BLaER1 treated with 17β-estradiol and CSF1 and Interleukin-3, amounts not matched to agents 10 nM and 100 nM (cell line): Measurements from ENCODE around the gene FRMD5.
"Not testable (repeated sequence)": the region's sequence is repeated elsewhere in the genome, so short reads cannot be mapped to it uniquely, and the experiment has no call there.

Source experiments
- H3K27ac ChIP-seq, 11 experiments: shearing (Covaris generic); formaldehyde crosslinking; 2 replicates each; pipeline ENCODE4 v1.8.1; 2022
- H3K27me3 ChIP-seq, 11 experiments: shearing (Covaris generic); formaldehyde crosslinking; 2 replicates each; pipeline ENCODE4 v1.8.1; 2022
- H3K36me3 ChIP-seq, 11 experiments: shearing (Covaris generic); formaldehyde crosslinking; 2 replicates each; pipeline ENCODE4 v1.8.1; 2022
- H3K4me1 ChIP-seq, 10 experiments: shearing (Covaris generic); formaldehyde crosslinking; 2 replicates each; pipeline ENCODE4 v1.8.1; 2022
- H3K4me2 ChIP-seq, 11 experiments: shearing (Covaris generic); formaldehyde crosslinking; 2 replicates each; pipeline ENCODE4 v1.8.1; 2022
- H3K4me3 ChIP-seq, 10 experiments: shearing (Covaris generic); formaldehyde crosslinking; 2 replicates each; pipeline ENCODE4 v1.8.1; 2022
- H3K9ac ChIP-seq, 11 experiments: shearing (Covaris generic); formaldehyde crosslinking; 2 replicates each; pipeline ENCODE4 v1.8.1; 2022
- H3K9me3 ChIP-seq, 11 experiments: shearing (Covaris generic); formaldehyde crosslinking; replicated peaks in 1 of 11; 2 replicates each; pipeline ENCODE4 v1.8.1; 2022
- H4K20me1 ChIP-seq, 11 experiments: shearing (Covaris generic); formaldehyde crosslinking; 2 replicates each; pipeline ENCODE4 v1.8.1; 2022
- Cebpa-rat ChIP-seq, 11 experiments: shearing (Covaris generic); IDR thresholded peaks; 2 replicates each; pipeline ENCODE4 v1.8.1; 2022

FRMD5 gene

GRCh38 chr15:44033894-44034293 is 161.2 kb downstream of the FRMD5 start:
- no peak overlapping the region for H3K27ac ChIP-seq
- H3K4me3 ChIP-seq: no peak overlapping the region
- no peaks in the 10 kb centered on the region for H3K36me3 ChIP-seq
- H3K4me1 ChIP-seq: no peaks in the 10 kb centered on the region
- no peak overlapping the region for H3K4me2 ChIP-seq
- H3K27me3 ChIP-seq: no peaks in the 10 kb centered on the region
- H4K20me1 ChIP-seq: no peaks in the 10 kb centered on the region
- TF ChIP-seq Cebpa-rat (IDR thresholded peaks at IDR 0.05): no peak
- H3K9me3 ChIP-seq: peaks cover 0 to 4% (median 0%) of the 10 kb centered on the region in 11 experiments; a peak in 3 of 22 replicates
- no peak overlapping the region for H3K9ac ChIP-seq

- not testable (repeated sequence) for H3K36me3 ChIP-seq, H3K9ac ChIP-seq, H4K20me1 ChIP-seq, H3K4me1 ChIP-seq, H3K27ac ChIP-seq, H3K4me2 ChIP-seq, H3K4me3 ChIP-seq, H3K27me3 ChIP-seq, H3K9me3 ChIP-seq
These were observed 162.3 kb downstream of the FRMD5 start for GRCh38 chr15:44032820-44033219.

GRCh38 chr15:44029940-44030568 is 165.0 kb downstream of the FRMD5 start:
- no peaks in the 10 kb centered on the region for H3K4me1 ChIP-seq
- no peak overlapping the region for H3K4me3 ChIP-seq
- no peaks in the 10 kb centered on the region for H4K20me1 ChIP-seq
- H3K9me3 ChIP-seq: no peaks in the 10 kb centered on the region
- no peaks in the 10 kb centered on the region for H3K27me3 ChIP-seq
- TF ChIP-seq Cebpa-rat (IDR thresholded peaks at IDR 0.05): no peak
- no peak overlapping the region for H3K4me2 ChIP-seq
- no peak overlapping the region for H3K27ac ChIP-seq
- no peaks in the 10 kb centered on the region for H3K36me3 ChIP-seq
- no peak overlapping the region for H3K9ac ChIP-seq

GRCh38 chr15:44029003-44029402 is 166.1 kb downstream of the FRMD5 start:
- TF ChIP-seq Cebpa-rat (IDR thresholded peaks at IDR 0.05): no peak
- Histone ChIP-seq H4K20me1 (no peaks in the 10 kb centered on the region), H3K36me3 (no peaks in the 10 kb centered on the region), H3K4me2 (no peak overlapping the region), H3K27ac (no peak overlapping the region), H3K9me3 (no peaks in the 10 kb centered on the region), H3K9ac (no peak overlapping the region), H3K4me3 (no peak overlapping the region), H3K27me3 (no peaks in the 10 kb centered on the region), H3K4me1 (no peaks in the 10 kb centered on the region)

- no peaks in the 10 kb centered on the region for H3K9me3 ChIP-seq
- no peak for TF ChIP-seq Cebpa-rat (IDR thresholded peaks at IDR 0.05)
- H3K9ac ChIP-seq: no peak overlapping the region
- no peak overlapping the region for H3K4me2 ChIP-seq
- no peak overlapping the region for H3K4me3 ChIP-seq
- no peaks in the 10 kb centered on the region for H3K36me3 ChIP-seq
- no peaks in the 10 kb centered on the region for H4K20me1 ChIP-seq
- H3K27ac ChIP-seq: no peak overlapping the region
- no peaks in the 10 kb centered on the region for H3K27me3 ChIP-seq
- no peaks in the 10 kb centered on the region for H3K4me1 ChIP-seq
These were observed 166.7 kb downstream of the FRMD5 start for GRCh38 chr15:44028349-44028748.

- H3K9me3 ChIP-seq: no peaks in the 10 kb centered on the region
- H3K4me3 ChIP-seq: no peak overlapping the region
These were observed 170.9 kb downstream of the FRMD5 start for GRCh38 chr15:44024155-44024554.

GRCh38 chr15:44023176-44023575 is 171.9 kb downstream of the FRMD5 start:
- Histone ChIP-seq H3K4me3 (no peak overlapping the region), H4K20me1 (no peaks in the 10 kb centered on the region), H3K27me3 (no peaks in the 10 kb centered on the region), H3K9ac (no peak overlapping the region), H3K27ac (no peak overlapping the region), H3K36me3 (no peaks in the 10 kb centered on the region), H3K9me3 (no peaks in the 10 kb centered on the region), H3K4me2 (no peak overlapping the region), H3K4me1 (no peaks in the 10 kb centered on the region)
- TF ChIP-seq Cebpa-rat (IDR thresholded peaks at IDR 0.05): no peak

More at GRCh38 chr15:44024155-44024554, 170.9 kb downstream of the FRMD5 start:
- H3K9ac ChIP-seq: no peak overlapping the region
- H3K4me1 ChIP-seq: no peaks in the 10 kb centered on the region
- no peak overlapping the region for H3K4me2 ChIP-seq
- no peaks in the 10 kb centered on the region for H3K36me3 ChIP-seq
- H4K20me1 ChIP-seq: no peaks in the 10 kb centered on the region
- H3K27ac ChIP-seq: no peak overlapping the region
- H3K27me3 ChIP-seq: no peaks in the 10 kb centered on the region
- no peak for TF ChIP-seq Cebpa-rat (IDR thresholded peaks at IDR 0.05)

GRCh38 chr15:44018151-44018550 is 176.9 kb downstream of the FRMD5 start:
- H3K36me3 ChIP-seq: no peaks in the 10 kb centered on the region
- no peaks in the 10 kb centered on the region for H4K20me1 ChIP-seq
- H3K27ac ChIP-seq: no peak overlapping the region
- no peak overlapping the region for H3K4me3 ChIP-seq
- TF ChIP-seq Cebpa-rat (IDR thresholded peaks at IDR 0.05): no peak
- no peak overlapping the region for H3K9ac ChIP-seq
- H3K27me3 ChIP-seq: no peaks in the 10 kb centered on the region
- H3K9me3 ChIP-seq: no peaks in the 10 kb centered on the region
- H3K4me2 ChIP-seq: no peak overlapping the region
- H3K4me1 ChIP-seq: no peaks in the 10 kb centered on the region

GRCh38 chr15:44015545-44016305 is 179.3 kb downstream of the FRMD5 start:
- H3K27me3 ChIP-seq: no peaks in the 10 kb centered on the region

GRCh38 chr15:44011238-44011854 is 183.7 kb downstream of the FRMD5 start:
- Histone ChIP-seq H4K20me1 (no peaks in the 10 kb centered on the region), H3K4me2 (no peak overlapping the region), H3K9me3 (no peaks in the 10 kb centered on the region), H3K27ac (no peak overlapping the region), H3K4me3 (no peak overlapping the region), H3K27me3 (no peaks in the 10 kb centered on the region), H3K36me3 (no peaks in the 10 kb centered on the region), H3K4me1 (no peaks in the 10 kb centered on the region), H3K9ac (no peak overlapping the region)
- TF ChIP-seq Cebpa-rat (IDR thresholded peaks at IDR 0.05): no peak

More at GRCh38 chr15:44015545-44016305, 179.3 kb downstream of the FRMD5 start:
- Histone ChIP-seq H3K4me2 (no peak overlapping the region), H3K27ac (no peak overlapping the region), H3K9me3 (no peaks in the 10 kb centered on the region), H3K4me1 (no peaks in the 10 kb centered on the region), H3K9ac (no peak overlapping the region), H4K20me1 (no peaks in the 10 kb centered on the region), H3K36me3 (no peaks in the 10 kb centered on the region), H3K4me3 (no peak overlapping the region)
- no peak for TF ChIP-seq Cebpa-rat (IDR thresholded peaks at IDR 0.05)
